Superior temporal gyrus (tissue), 1 donor: ENCODE results near the gene CCSER1.

Source experiments
- DNase-seq: peaks from one replicate; pipeline ENCODE4 v3.0.0-alpha.2; 2016; ENCODE audit errors: extremely low spot score

Gene CCSER1

DNA sequence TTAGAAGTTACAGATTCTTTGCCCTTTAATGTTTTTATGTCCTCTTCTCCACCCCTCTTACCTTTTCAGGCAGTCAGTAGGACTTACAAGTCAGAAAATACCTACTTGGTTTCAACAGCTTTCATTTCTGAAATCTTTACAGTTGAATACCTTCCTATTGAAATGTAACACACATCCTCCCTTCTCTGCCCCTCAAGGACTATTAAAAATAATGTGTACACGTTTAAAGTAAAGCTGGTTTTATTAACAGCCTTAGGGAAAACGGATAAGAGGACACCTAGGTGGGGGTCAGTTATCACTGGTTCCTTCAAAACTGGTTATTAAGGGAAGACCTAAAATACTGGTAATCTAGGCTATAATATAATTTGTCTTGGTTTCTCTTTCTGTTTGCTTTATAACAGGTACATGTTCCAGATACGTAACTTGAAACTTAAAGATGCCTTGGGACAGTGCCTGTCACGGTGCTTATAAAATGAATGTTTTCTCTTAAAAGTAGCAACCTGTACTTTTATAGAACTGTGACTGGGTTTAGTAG is 1.8 kb downstream of the CCSER1 start:
- no peak for DNase-seq

DNA sequence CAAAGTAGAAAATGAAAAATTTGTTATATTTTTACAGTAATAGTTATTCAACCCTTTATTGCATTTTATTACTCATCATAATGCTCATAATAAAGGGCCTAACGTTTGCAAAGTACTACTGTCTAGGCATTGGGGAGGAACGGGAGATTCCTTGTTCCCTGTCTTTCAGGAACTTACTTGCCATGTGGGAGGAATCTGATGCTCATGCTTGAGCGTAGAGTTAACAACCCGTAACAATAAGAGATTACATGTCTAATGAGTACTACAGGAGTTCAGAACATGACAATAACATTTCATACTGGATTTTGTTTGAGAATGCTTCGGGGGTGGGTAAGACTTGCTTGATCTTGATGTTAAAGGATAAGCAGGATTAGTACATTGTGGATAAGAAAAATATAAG is 2.9 kb downstream of the CCSER1 start:
- DNase-seq, result no peak

- no peak for DNase-seq
Observed at GRCh38 chr4:90137555-90137954, 10.4 kb downstream of the CCSER1 start.

DNA sequence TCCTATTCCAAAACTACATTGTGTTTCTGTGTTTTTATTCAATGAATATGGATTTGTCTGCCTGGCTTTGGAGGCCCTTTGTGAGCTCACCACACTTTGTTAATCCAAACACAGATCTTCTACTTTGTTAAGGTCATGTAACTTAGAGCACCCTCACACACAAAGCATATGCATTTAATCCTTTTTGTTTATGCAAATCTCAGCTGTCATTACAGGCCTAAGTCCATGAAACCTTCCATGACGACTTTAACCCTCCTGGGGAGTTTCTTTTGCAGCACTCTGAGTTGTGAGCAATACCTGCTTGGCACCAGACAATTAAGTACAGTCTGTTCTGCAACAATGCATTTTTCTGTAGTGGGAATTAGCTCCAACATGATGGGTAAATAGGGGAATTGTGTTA is 14.9 kb downstream of the CCSER1 start:
- no peak for DNase-seq

DNA sequence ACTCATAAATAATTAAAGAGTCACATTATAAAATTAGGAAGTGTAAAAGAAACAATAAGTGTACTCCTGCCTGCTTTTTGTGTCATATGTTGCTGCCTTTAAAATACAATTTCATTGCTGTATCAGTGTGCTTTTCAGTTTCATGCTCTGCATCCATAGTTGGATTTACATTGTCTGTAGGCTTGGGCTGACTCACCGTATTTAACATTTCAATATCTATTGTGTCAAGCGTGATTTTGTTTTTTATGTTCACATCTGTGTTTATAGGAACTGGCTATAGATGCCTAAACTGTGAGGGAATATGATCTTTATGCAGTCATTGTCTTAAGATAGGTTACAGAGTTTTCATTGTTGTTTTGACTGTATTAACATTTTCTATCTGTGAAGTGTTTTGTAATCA is 18.1 kb downstream of the CCSER1 start:
- no peak for DNase-seq

DNA sequence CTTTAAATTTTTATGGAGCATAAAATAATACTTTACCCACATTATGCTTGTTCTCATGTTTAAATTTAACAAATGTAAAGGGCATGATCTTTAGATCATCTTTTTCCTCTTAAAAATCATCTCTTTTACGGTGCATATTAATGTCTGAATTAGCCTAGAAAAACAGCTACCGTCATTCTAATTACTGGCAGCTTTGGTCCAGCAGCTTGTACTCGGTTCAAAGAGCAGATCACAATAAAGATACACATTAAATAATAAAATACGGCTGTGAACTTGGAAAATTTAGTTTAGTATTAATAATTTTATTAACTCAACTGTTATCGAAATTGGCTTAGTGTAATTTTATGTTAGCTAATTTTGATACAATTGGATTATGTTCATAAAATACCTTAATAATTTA is 19.1 kb downstream of the CCSER1 start:
- DNase-seq, result no peak

GRCh38 chr4:90148574-90149148 is 21.5 kb downstream of the CCSER1 start:
- no peak for DNase-seq

GRCh38 chr4:90152024-90152423 is 24.8 kb downstream of the CCSER1 start:
- DNase-seq, result no peak

GRCh38 chr4:90159193-90159592 is 32.0 kb downstream of the CCSER1 start:
- no peak for DNase-seq

GRCh38 chr4:90160044-90160443 is 32.9 kb downstream of the CCSER1 start:
- DNase-seq, result no peak

GRCh38 chr4:90162566-90162965 is 35.4 kb downstream of the CCSER1 start:
- no peak for DNase-seq

GRCh38 chr4:90163872-90164271 is 36.7 kb downstream of the CCSER1 start:
- no peak for DNase-seq

DNA sequence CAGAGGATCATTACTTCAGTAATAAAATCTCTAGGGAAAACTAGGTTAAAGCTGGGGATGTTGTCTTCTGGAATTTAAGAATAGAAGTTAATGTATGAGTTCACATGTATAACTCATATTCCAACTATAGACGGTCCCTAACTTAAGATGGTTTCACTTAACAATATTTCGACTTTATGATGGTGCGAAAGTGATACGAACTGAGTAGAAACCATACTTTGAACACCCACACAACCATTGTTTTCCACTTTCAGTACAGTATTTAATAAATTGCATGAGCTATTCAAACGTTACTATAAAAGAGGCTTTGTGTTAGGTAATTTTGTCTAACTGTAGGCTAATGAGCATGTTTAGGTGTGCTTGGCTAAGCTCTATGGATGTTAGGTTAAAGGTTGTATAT is 38.7 kb downstream of the CCSER1 start:
- DNase-seq, result no peak

DNA sequence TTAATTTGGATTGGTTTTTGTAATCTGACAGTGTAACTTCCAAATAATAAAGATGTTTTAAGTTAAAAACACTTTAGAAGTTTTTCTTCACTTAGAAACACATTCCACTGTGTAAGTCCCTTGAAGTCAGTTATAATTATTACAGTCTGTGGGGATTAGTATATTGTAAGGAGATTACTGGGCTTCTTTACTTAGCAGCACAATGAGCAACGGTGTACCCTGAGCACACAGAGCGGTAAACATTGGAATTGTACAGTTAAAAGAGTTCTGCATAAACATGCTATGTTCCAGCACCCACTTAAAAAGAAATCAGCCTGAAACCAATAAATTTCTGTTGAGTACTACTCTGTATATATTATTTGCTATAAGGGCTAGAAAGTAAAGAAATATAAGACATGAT is 44.3 kb downstream of the CCSER1 start:
- DNase-seq, result no peak

DNA sequence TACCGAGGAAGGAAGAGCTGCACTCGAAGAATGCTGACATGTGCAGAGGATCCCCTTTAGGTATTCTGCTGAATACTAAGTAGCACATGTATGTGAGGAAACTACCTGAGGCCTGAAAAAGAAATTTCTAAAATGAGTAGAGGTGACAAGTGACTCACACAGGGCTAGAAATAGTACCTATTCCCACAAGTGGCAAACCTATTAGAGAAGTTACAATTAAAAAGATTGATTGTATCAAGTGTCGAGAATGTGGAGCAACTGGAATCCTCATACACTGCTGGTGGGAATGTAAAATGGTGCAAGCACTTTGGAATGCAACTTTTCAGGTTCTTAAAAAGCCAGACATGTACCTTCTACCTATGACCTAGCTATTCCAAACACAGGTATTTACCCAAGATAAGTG is 47.4 kb downstream of the CCSER1 start:
- DNase-seq, result no peak

GRCh38 chr4:90181644-90182043 is 54.5 kb downstream of the CCSER1 start:
- DNase-seq, result no peak

GRCh38 chr4:90183254-90183653 is 56.1 kb downstream of the CCSER1 start:
- DNase-seq, result no peak

GRCh38 chr4:90184560-90184959 is 57.4 kb downstream of the CCSER1 start:
- no peak for DNase-seq

- no peak for DNase-seq
Observed at GRCh38 chr4:90185416-90185815, 58.2 kb downstream of the CCSER1 start.

DNA sequence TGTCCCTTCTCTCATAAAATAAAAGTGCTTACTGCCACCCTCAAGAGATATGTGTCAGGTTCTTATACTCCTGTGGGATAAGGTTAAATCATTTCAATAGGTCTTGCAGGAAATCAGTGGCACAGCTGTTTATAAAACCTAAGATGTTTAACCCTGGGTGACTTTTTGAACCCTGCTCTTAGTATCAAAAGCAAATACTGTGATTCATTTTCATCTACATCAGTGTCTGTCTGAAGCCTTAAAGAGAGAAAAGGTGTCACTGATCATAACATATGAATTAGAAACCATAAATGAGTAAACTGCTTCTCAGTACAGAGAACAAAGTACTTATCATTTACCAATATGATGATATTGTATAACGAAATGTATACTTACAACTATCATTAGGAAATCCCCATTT is 59.0 kb downstream of the CCSER1 start:
- DNase-seq, result no peak

GRCh38 chr4:90187148-90187884 is 60.1 kb downstream of the CCSER1 start:
- DNase-seq, result no peak

DNA sequence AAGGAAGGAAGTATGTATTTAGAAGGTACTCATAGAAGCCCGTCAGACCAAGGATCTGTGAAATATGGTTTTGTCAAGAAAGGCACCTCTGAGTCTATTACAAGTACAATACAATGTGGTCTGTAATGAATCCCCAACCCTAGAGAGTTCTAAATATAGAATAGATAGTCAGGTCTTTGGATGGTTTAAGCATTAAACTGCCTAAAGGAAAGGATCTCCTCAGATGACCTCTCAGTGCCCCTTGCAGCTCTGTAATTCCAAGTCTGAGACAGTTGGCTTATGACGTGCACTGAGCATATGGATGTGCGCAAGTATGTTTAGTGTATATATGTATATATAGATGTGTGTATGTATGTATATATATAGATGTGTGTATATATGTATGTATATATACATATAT is 62.0 kb downstream of the CCSER1 start:
- no peak for DNase-seq

DNA sequence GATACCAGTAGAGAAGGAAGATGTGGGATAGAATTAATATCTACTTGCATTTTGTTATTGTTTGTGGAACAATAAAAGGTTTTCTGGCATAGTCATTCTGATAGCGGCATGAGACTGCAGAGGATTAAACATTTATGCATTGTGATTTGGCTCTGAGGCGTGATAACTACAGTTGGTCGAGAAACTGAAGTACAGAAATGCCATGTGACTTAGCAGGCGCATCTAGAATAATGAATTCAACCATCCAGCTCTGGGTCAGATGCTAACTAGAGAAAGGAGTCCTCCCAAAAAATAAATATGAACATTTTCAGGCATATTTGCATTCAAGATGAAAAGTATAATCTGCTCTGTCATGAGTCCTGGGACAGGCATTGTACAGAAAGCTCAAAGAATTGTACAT is 62.8 kb downstream of the CCSER1 start:
- DNase-seq, result no peak

DNA sequence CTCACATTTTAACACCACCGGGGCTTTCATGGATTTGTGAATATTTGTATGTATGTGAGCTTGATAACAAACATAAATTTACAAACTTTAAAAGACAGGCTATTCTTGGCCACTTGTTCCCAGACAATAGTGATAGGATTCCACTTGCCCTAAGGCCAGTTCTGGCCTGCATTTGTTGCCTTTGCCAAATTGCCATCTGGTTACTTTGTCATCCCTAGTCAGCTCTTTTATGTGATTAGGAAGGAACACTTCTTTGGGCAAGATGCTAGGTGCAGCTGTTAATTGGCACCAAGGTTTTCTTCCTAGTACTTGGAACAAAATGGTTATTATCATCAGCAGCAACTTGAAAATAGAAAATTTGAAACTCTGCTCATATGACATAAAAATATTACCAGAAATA is 63.3 kb downstream of the CCSER1 start:
- DNase-seq, result no peak
